Measurements from ENCODE around the gene CXCL3.

Gene CXCL3

GRCh38 chr4:74042681-74043080 is 4.2 kb upstream of the CXCL3 start:
- no peak overlapping the region for H3K4me3 ChIP-seq (ENCODE audit: low read depth, low read length)
- no peak for TF ChIP-seq CTCF (IDR thresholded peaks at IDR 0.05; ENCODE audit: low read depth, low read length)

- no peak for TF ChIP-seq CTCF (IDR thresholded peaks at IDR 0.05; ENCODE audit: low read depth, low read length)
Observed at GRCh38 chr4:74041418-74041817, 2.9 kb upstream of the CXCL3 start.

GRCh38 chr4:74039315-74039763 is 850 bp upstream of the CXCL3 start:
- TF ChIP-seq CTCF (IDR thresholded peaks at IDR 0.05; ENCODE audit: low read depth, low read length): no peak
- peak overlapping the region; percentile 86 for H3K4me3 ChIP-seq (ENCODE audit: low read depth, low read length)

More at GRCh38 chr4:74041418-74041817, 2.9 kb upstream of the CXCL3 start:
- no peak overlapping the region for H3K4me3 ChIP-seq (ENCODE audit: low read depth, low read length)

- TF ChIP-seq CTCF (IDR thresholded peaks at IDR 0.05; ENCODE audit: low read depth, low read length): no peak
- H3K4me3 ChIP-seq (ENCODE audit: low read depth, low read length): peak overlapping the region; percentile 86
Observed at GRCh38 chr4:74038086-74038424, 434 bp downstream of the CXCL3 start.

GRCh38 chr4:74037076-74037955 is 1.2 kb downstream of the CXCL3 start:
- no peak for TF ChIP-seq CTCF (IDR thresholded peaks at IDR 0.05; ENCODE audit: low read depth, low read length)
- H3K4me3 ChIP-seq (ENCODE audit: low read depth, low read length): peak overlapping the region; percentile 86

- TF ChIP-seq CTCF (IDR thresholded peaks at IDR 0.05; ENCODE audit: low read depth, low read length): no peak
- no peak overlapping the region for H3K4me3 ChIP-seq (ENCODE audit: low read depth, low read length)
Observed at GRCh38 chr4:74033739-74034138, 4.8 kb downstream of the CXCL3 start.

GRCh38 chr4:74032064-74032463 is 6.4 kb downstream of the CXCL3 start:
- no peak for TF ChIP-seq CTCF (IDR thresholded peaks at IDR 0.05; ENCODE audit: low read depth, low read length)
- no peak overlapping the region for H3K4me3 ChIP-seq (ENCODE audit: low read depth, low read length)
